Measurements from ENCODE around the gene PKP1. TPM values are rescaled to one million over a fixed set of nuclear protein-coding genes. Genes with fewer than 3 reads are reported as not detected.
"Not testable (repeated sequence)": the region's sequence is repeated elsewhere in the genome, so short reads cannot be mapped to it uniquely, and the experiment has no call there.

PKP1 gene
- under 1 TPM in 3 of 4 donors, not detected in 1; 0.11 to 0.94 (median 0.54) TPM for total RNA-seq

GRCh38 chr1:201282931-201283829 lies at the start of gene PKP1:
PKP1 (plus strand) TSS chr1:201283506; CDS start chr1:201283703, 197 bp downstream.
- TF ChIP-seq CTCF (IDR thresholded peaks at IDR 0.05), result no peak
- peak in 1 of 2 donors; percentile 27 for TF ChIP-seq POLR2A (IDR thresholded peaks at IDR 0.05)
- H3K4me1 ChIP-seq, result peaks cover 5 to 17% of the 10 kb centered on the region in 2 donors
- H3K27me3 ChIP-seq, result no peaks in the 10 kb centered on the region
- H3K9me3 ChIP-seq, result no peaks in the 10 kb centered on the region
- no peaks in the 10 kb centered on the region for H3K36me3 ChIP-seq
- peak within 1 kb of the TSS in 1 of 3 donors; percentile 2 for H3K4me3 ChIP-seq (replicated peaks in 1 of 3)
- no peak within 1 kb of the TSS for H3K27ac ChIP-seq
- intact Hi-C loops (cut with DNase I), result no loop called here
- 6 to 7% methylated on average over 27 to 36 of the region's 55 CpGs for WGBS, 2 donors
- peak; percentile 71 to 75 for DNase-seq

GRCh38 chr1:201239646-201240045 lies 43.7 kb upstream of the PKP1 start:
- H3K27me3 ChIP-seq; DNase-seq; H3K4me3 ChIP-seq (replicated peaks in 1 of 3); H3K4me1 ChIP-seq; intact Hi-C loops (cut with DNase I); H3K27ac ChIP-seq; H3K9me3 ChIP-seq; H3K36me3 ChIP-seq: not testable (repeated sequence)
- WGBS, 2 donors, result 85 to 96% methylated on average over 11 of the region's 11 CpGs

- no peaks in the 10 kb centered on the region for H3K36me3 ChIP-seq
- no peaks in the 10 kb centered on the region for H3K4me1 ChIP-seq
- 91 to 95% methylated on average over 3 of the region's 3 CpGs for WGBS, 2 donors
Measured at GRCh38 chr1:201240171-201240570, 43.1 kb upstream of the PKP1 start.

DNA sequence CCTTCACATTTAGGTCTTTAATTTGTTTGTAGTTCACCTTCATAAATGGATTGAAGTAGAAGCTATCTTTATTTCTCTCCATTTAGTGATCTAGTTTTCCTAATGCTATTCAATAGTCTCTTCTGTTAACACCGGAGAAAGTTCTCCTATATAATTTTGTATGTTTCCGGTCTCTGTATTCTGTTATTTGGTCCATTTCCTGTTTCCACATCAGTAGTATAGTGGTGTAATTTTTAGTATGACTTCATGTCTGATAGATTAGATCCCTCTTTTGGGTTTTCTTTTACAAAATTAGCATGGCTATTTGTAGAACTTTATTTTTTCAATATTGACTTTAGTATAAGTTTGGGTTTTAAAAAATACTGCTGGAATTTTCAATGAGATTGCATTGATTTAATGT lies 41.6 kb upstream of the PKP1 start:
- intact Hi-C loops (cut with DNase I), result no loop called here
- TF ChIP-seq POLR2A (IDR thresholded peaks at IDR 0.05), result no peak
- no peak for TF ChIP-seq CTCF (IDR thresholded peaks at IDR 0.05)

More at GRCh38 chr1:201240171-201240570, 43.1 kb upstream of the PKP1 start:
- H3K9me3 ChIP-seq, result no peaks in the 10 kb centered on the region
- no peak overlapping the region for H3K27ac ChIP-seq
- intact Hi-C loops (cut with DNase I), result no loop called here
- TF ChIP-seq POLR2A (IDR thresholded peaks at IDR 0.05), result no peak
- TF ChIP-seq CTCF (IDR thresholded peaks at IDR 0.05), result no peak
- no peaks in the 10 kb centered on the region for H3K27me3 ChIP-seq
- DNase-seq, result no peak
- no peak overlapping the region for H3K4me3 ChIP-seq (replicated peaks in 1 of 3)

GRCh38 chr1:201245082-201245481 lies 38.2 kb upstream of the PKP1 start:
- no peak overlapping the region for H3K4me3 ChIP-seq (replicated peaks in 1 of 3)
- no peaks in the 10 kb centered on the region for H3K9me3 ChIP-seq
- no peak for DNase-seq
- 53 to 67% methylated on average over 1 of the region's 1 CpG for WGBS, 2 donors
- no peak for TF ChIP-seq CTCF (IDR thresholded peaks at IDR 0.05)
- no peak for TF ChIP-seq POLR2A (IDR thresholded peaks at IDR 0.05)
- H3K27me3 ChIP-seq, result no peaks in the 10 kb centered on the region
- no peak overlapping the region for H3K27ac ChIP-seq
- intact Hi-C loops (cut with DNase I), result no loop called here
- no peaks in the 10 kb centered on the region for H3K36me3 ChIP-seq
- no peaks in the 10 kb centered on the region for H3K4me1 ChIP-seq

More for the DNA sequence above, 41.6 kb upstream of the PKP1 start:
- no peaks in the 10 kb centered on the region for H3K4me1 ChIP-seq
- WGBS, 2 donors, result 80 to 83% methylated on average over 2 of the region's 2 CpGs
- no peak for DNase-seq
- H3K4me3 ChIP-seq (replicated peaks in 1 of 3), result no peak overlapping the region
- H3K9me3 ChIP-seq, result no peaks in the 10 kb centered on the region
- H3K36me3 ChIP-seq, result no peaks in the 10 kb centered on the region
- H3K27ac ChIP-seq, result no peak overlapping the region
- no peaks in the 10 kb centered on the region for H3K27me3 ChIP-seq
